Activated CD8-positive, alpha-beta T cell treated with anti-CD3 and anti-CD28 coated beads for 36 hours (primary cell): ENCODE measurements around the gene LDB2. TPM values are rescaled to one million over a fixed set of nuclear protein-coding genes. Genes with fewer than 3 reads are reported as not detected.

Experiments
- ATAC-seq: fragments of 200-7000 bp; cut with Tn5 transposase; one replicate; pipeline ENCODE4 v1.10.0; 2021; ENCODE audit warnings: mild to moderate bottlenecking, moderate library complexity
- CTCF ChIA-PET: fragments of 350-600 bp; sonication (Branson Sonifier 250); formaldehyde crosslinking; loops from one replicate; lab custom pipeline; 2021; ENCODE audit warnings: antibody characterized with exemption; lab: Charles Lee
- POLR2A ChIA-PET: fragments of 350-600 bp; sonication (Branson Sonifier 250); formaldehyde crosslinking; loops from one replicate; lab custom pipeline; 2021; ENCODE audit warnings: antibody characterized with exemption; lab: Charles Lee
- DNase-seq: peaks from one replicate; pipeline ENCODE4 v3.0.0-alpha.2; 2020
- H3K27ac Mint-ChIP-seq: one replicate; pipeline ENCODE4 v1.8.0; 2021; ENCODE audit warnings: mild to moderate bottlenecking, mixed read lengths
- H3K27me3 Mint-ChIP-seq: one replicate; pipeline ENCODE4 v1.8.0; 2021; ENCODE audit warnings: mixed read lengths
- H3K36me3 Mint-ChIP-seq: one replicate; pipeline ENCODE4 v1.8.0; 2021; ENCODE audit warnings: low read depth, mixed read lengths
- H3K4me1 Mint-ChIP-seq: one replicate; pipeline ENCODE4 v1.8.0; 2021; ENCODE audit warnings: low read depth, mixed read lengths
- H3K4me3 Mint-ChIP-seq: one replicate; pipeline ENCODE4 v1.8.0; 2021; ENCODE audit warnings: mild to moderate bottlenecking, moderate library complexity, mixed read lengths
- H3K9me3 Mint-ChIP-seq: one replicate; pipeline ENCODE4 v1.8.0; 2021; ENCODE audit warnings: mixed read lengths
- intact Hi-C: fragments of 100-400 bp; cut with micrococcal nuclease; formaldehyde crosslinking; loops from one replicate; pipeline ENCODE4 v1.10.0; 2022
- total RNA-seq, 2 experiments: library from RNA; stranded (reverse); gene quantifications; one replicate each; pipeline ENCODE4 v1.2.3, GENCODE V29; 2021
- TF ChIP-seq, protein P1 (sequence below): fragments of 200-600 bp; IDR thresholded peaks from one replicate; pipeline ENCODE4 v1.8.0; 2022; ENCODE audit warnings: antibody characterized with exemption, mild to moderate bottlenecking

Gene LDB2
- total RNA-seq, 2 experiments from 2014 or later = not detected

DNA sequence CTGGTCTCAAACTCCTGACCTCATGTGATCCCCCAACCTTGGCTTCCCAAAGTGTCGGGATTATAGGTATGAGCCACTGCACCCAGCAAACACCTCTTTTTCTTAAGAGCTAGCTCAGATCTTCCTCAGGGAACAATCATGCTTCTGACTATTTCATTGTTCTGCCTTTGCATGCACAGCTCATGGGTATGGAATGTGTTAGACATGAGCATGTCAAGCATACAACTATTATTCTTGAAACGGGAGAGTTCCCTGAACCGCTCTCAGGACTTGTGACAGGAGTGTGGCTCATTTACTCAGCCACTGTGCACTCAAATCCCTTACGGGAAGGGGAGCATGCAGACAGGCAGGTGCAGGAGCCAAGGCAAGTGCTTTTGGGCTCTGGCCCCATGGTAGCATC, 440.5 kb downstream of the LDB2 start:
- ChIA-PET POLR2A (no interaction called here), CTCF (no interaction called here)
- intact Hi-C loops = no loop called here
- no peaks in the 10 kb centered on the region for H3K9me3 Mint-ChIP-seq
- peaks cover 3% of the 10 kb centered on the region for H3K27me3 Mint-ChIP-seq
- DNase-seq = no peak
- ATAC-seq = no peak
- TF ChIP-seq, protein P1, sequence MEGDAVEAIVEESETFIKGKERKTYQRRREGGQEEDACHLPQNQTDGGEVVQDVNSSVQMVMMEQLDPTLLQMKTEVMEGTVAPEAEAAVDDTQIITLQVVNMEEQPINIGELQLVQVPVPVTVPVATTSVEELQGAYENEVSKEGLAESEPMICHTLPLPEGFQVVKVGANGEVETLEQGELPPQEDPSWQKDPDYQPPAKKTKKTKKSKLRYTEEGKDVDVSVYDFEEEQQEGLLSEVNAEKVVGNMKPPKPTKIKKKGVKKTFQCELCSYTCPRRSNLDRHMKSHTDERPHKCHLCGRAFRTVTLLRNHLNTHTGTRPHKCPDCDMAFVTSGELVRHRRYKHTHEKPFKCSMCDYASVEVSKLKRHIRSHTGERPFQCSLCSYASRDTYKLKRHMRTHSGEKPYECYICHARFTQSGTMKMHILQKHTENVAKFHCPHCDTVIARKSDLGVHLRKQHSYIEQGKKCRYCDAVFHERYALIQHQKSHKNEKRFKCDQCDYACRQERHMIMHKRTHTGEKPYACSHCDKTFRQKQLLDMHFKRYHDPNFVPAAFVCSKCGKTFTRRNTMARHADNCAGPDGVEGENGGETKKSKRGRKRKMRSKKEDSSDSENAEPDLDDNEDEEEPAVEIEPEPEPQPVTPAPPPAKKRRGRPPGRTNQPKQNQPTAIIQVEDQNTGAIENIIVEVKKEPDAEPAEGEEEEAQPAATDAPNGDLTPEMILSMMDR = no peak
- H3K36me3 Mint-ChIP-seq = no peaks in the 10 kb centered on the region
- no peaks in the 10 kb centered on the region for H3K4me1 Mint-ChIP-seq
- no peak overlapping the region for H3K4me3 Mint-ChIP-seq
- H3K27ac Mint-ChIP-seq = no peak overlapping the region
